Tibial nerve (tissue), 4 donors: ENCODE results near the gene RIF1.

Source experiments
- CTCF ChIP-seq, 5 experiments: fragments of 200-600 bp in 3 of 5; fragments of 450-650 bp in 2 of 5; sonication (generic) in 3 of 5; IDR thresholded peaks; one replicate each; pipeline ENCODE4 v1.5.1; 2016 to 2019; ENCODE audit warnings: antibody characterized with exemption in 5 of 5, mild to moderate bottlenecking in 3 of 5, moderate library complexity in 2 of 5
- EP300 ChIP-seq, 2 donors: sonication (generic); formaldehyde crosslinking; IDR thresholded peaks; one replicate each; pipeline ENCODE4 v1.6.1; 2017; ENCODE audit warnings: antibody characterized with exemption in 2 of 2, mild to moderate bottlenecking in 1 of 2
- POLR2A ChIP-seq, 2 donors: fragments of 450-650 bp; IDR thresholded peaks; one replicate each; pipeline ENCODE4 v1.6.1; 2017; ENCODE audit warnings: antibody characterized with exemption in 2 of 2, mild to moderate bottlenecking in 2 of 2, moderate library complexity in 2 of 2

DNA sequence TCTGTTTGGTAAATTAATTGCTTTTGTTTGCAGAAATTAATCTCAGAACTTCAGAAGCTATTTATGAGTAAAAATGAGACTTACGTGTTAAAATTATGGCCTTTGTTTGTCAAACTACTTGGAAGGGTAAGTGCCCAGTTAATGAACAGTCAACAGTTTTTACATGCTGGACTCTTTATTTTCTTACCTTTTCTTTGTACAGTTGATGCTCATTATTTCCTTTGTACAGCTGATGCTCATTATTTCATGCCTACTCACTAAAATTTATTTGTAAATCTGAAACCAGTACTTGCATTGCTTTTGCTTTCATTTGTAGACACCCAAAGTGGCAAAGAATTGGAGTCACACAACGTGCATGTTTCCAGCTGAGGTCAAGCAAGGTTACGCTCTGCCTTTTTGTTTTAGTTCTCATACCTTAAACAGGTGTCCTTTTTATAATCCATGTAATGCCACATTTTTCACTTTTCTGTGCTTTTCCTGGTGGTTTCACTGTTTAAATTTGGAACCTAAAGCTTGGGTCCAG lies 13.3 kb downstream of the RIF1 start:
- TF ChIP-seq CTCF (IDR thresholded peaks at IDR 0.05) (no peak), EP300 (IDR thresholded peaks at IDR 0.05) (no peak), POLR2A (IDR thresholded peaks at IDR 0.05) (no peak)
